Activated gamma-delta T cell (primary cell): ENCODE results near the gene POLK.
"Not testable (repeated sequence)": the region's sequence is repeated elsewhere in the genome, so short reads cannot be mapped to it uniquely, and the experiment has no call there.

ENCODE experiments used
- DNase-seq: peaks from one replicate; lab custom pipeline; 2025; lab: John Stamatoyannopoulos, UW

Gene POLK

GRCh38 chr5:75510417-75510835, 1.3 kb upstream of the POLK start:
- DNase-seq, result no peak

GRCh38 chr5:75510836-75511434, 756 bp upstream of the POLK start:
- DNase-seq, result peak; percentile 43

GRCh38 chr5:75512383-75513074, 838 bp downstream of the POLK start:
- no peak for DNase-seq

GRCh38 chr5:75513841-75514240, 2.1 kb downstream of the POLK start:
- DNase-seq, result no peak

GRCh38 chr5:75514323-75514722, 2.6 kb downstream of the POLK start:
- DNase-seq, result no peak

GRCh38 chr5:75519761-75520160, 8.1 kb downstream of the POLK start:
- no peak for DNase-seq

GRCh38 chr5:75521195-75521594, 9.5 kb downstream of the POLK start:
- DNase-seq, result no peak

- no peak for DNase-seq
These were observed 10.3 kb downstream of the POLK start for GRCh38 chr5:75522025-75522424.

- no peak for DNase-seq
These were observed 10.9 kb downstream of the POLK start for GRCh38 chr5:75522542-75522941.

- DNase-seq, result no peak
These were observed 11.6 kb downstream of the POLK start for GRCh38 chr5:75523275-75523674.

- no peak for DNase-seq
These were observed 12.4 kb downstream of the POLK start for GRCh38 chr5:75524071-75524470.

- DNase-seq, result no peak
These were observed 12.9 kb downstream of the POLK start for GRCh38 chr5:75524591-75524990.

- DNase-seq, result no peak
These were observed 13.7 kb downstream of the POLK start for GRCh38 chr5:75525344-75525743.

GRCh38 chr5:75526070-75526469, 14.4 kb downstream of the POLK start:
- no peak for DNase-seq

GRCh38 chr5:75529185-75529584, 17.5 kb downstream of the POLK start:
- no peak for DNase-seq

- no peak for DNase-seq
These were observed 20.5 kb downstream of the POLK start for GRCh38 chr5:75532190-75532589.

- not testable (repeated sequence) for DNase-seq
These were observed 22.0 kb downstream of the POLK start for GRCh38 chr5:75533716-75534115.

GRCh38 chr5:75534734-75535133, 23.0 kb downstream of the POLK start:
- DNase-seq, result no peak

GRCh38 chr5:75536147-75536546, 24.5 kb downstream of the POLK start:
- DNase-seq, result no peak

GRCh38 chr5:75536694-75537360, 25.1 kb downstream of the POLK start:
- DNase-seq, result no peak

GRCh38 chr5:75538211-75538610, 26.5 kb downstream of the POLK start:
- no peak for DNase-seq

GRCh38 chr5:75545131-75545530, 33.4 kb downstream of the POLK start:
- DNase-seq, result no peak

GRCh38 chr5:75546830-75547229, 35.1 kb downstream of the POLK start:
- no peak for DNase-seq
